Stimulated activated CD8-positive, alpha-beta memory T cell treated with anti-CD3 and anti-CD28 coated beads, Interleukin-4, amount 100 ng/mL, for 48 hours (primary cell): ENCODE results near the gene RTL10.

Source experiments
- DNase-seq: peaks from one replicate; pipeline ENCODE4 v3.0.0-alpha.2; 2020

RTL10 gene, protein sequence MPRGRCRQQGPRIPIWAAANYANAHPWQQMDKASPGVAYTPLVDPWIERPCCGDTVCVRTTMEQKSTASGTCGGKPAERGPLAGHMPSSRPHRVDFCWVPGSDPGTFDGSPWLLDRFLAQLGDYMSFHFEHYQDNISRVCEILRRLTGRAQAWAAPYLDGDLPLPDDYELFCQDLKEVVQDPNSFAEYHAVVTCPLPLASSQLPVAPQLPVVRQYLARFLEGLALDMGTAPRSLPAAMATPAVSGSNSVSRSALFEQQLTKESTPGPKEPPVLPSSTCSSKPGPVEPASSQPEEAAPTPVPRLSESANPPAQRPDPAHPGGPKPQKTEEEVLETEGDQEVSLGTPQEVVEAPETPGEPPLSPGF

GRCh38 chr22:19854778-19855503 lies at the start of gene RTL10, which contains the start of gene GNB1L:
TSS of gene RTL10 (minus strand) at chr22:19854874. CDS start at chr22:19852261, 2,613 bp downstream.
TSS of gene GNB1L (minus strand) at chr22:19854874. CDS start at chr22:19821355, 33,519 bp downstream.
- peak; percentile 96 for DNase-seq

DNA sequence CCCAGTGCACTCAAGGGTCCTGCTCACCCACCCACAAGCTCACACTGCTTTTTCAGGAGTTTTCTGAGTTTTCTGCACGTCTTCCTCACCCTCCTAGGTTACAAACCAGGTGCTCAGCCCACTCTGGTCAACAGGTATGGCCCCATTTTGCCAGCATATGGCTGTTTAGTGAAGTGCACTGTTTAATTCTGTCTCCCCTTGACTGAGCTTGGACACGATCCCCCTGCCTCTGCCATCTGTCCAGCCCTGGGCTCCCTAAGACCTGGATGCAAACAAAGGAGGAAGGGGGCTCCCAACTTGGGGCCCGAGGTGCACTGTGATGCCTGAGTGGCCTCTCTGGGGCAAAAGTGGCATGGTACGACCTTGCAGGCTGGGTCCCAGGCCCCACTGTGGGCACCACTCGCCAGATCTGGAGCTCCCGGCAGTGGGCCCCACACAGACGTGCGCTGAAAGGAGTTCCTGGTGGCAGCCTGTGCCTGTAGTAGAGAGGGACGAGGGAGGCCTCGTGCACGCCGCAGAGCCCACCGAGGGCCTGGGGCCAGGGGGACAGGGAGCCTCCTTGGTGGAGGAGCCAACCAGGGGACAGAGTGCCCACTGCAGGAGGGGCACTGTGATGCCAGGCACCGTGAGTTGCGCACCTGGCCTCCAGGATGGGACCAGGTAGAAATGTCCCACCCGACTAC lies 49.6 kb upstream of the RTL10 start:
- no peak for DNase-seq

DNA sequence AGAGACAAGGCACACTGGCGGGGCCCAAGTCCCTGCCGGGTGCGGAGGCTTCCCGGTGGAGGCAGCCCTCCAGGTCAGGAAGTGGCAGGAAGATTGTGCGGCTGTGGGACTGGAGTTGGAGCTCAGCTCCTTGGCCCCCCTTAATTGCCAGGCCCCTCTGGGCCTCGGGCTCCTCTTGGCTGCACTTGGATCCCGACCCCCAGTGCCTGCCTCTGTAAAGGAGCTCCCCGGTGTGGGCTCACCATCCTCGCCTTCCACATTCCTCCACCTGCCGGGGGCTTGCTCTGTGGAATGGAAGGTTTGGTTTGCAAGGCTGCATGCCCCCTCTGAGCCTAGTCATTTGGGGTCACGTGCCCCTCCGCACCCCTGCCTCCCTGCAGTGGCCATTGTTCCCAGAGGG lies 48.8 kb upstream of the RTL10 start:
- DNase-seq = no peak

DNA sequence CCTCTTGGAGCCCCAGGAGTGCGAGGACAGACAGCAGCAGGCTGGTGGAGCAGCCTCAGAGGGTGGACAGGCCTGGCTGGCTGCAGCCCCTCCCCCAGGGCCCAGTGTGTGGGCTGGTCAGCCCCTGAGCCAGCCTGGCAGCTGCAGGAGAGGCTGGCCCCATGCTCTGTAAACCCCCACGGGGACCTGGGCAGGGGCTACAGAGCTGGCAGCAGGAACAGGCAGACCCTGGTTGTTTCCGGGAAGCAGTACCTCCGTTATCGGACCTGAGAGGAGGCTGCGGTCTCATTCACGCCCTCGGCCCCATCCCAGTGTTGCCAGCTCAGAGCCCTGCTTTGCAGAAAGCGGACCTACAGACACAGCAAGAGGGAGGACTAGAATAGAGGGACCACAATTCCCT lies 48.4 kb upstream of the RTL10 start:
- no peak for DNase-seq

DNA sequence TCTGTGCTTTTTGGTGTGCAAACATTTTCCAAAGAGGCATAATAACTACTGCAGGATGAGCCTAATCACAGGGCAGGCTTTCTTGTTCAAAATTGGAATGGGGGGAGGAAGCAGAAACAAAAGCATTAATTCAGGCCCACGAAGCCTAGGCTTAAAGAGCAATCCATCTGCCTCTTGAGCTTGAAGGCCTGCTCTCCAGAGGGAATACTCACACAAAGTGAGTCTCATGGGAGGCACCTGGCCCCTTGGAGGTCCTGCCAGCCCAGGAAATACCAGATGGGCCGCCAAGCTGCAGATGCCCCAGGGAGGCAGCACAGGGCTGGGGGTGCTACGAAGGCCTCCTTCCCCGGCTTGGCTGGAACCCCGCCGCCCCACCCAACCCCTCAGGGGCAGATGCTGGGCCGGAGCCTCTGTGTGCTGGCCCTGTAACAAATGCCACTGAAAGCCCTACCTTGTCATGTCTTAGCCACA lies 47.6 kb upstream of the RTL10 start:
- no peak for DNase-seq

DNA sequence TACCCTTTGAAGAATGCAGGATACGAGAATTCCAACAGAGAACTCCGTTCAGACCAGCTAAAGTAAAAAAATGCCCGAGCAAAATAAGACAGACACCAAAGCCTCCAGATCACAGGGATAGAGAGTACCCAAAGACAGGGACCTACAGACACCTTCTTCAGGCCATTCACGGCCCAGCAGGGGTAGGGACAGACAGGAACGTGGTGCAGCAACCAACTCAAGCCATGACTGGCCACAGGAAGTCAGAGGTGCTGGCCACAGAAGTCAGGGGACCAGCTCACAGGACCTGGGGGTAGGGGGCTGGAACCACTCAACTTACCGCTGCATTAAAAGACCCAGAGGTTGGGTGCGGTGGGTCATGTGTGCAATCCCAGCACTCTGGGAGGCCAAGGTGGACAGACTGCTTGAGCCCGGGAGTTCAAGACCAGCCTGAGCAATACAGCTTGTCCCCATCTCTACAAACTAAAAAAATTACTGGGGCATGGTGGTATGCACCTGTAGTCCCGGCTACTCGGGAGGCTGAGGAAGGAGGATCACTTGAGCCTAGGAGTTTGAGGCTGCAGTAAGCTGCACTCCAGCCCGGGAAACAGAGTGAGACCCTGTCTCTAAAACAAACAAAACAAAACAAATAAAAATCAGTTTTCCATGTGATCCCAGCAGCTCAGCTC lies 47.0 kb upstream of the RTL10 start:
- DNase-seq = no peak

DNA sequence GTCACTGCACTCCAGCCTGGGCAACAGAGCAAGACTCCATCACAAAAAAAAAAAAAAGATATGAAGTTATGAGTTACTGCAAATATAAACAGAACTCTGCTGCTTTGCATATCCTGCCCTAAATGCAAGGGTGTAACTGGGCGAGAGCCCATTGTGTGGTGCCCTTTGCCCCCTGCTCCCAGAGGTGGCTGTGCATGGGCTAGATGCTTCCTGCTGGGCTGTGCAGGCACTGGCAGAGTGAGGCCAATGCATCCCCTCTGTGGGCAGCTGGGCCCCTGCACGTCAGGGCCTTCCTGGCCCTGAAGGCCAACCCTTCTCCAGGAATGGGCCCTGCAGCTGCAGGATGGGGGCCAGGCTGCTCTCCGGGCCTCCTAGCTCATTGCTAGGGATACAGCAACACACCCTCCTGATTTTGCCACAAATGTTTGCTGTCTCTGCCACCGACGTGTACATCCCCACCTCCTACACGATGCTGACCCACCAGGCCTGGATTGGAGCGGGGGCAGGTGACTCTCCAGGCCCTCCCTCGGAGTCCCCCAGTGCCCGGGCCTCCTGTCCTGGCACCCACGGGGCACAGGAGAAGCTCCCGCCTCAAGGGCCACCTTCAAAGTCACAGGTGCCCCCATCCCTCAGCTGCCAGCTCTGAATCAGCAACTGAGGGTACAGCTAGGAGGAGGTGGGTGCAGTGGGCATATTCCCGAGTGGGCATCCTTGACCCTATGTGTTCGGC lies 46.2 kb upstream of the RTL10 start:
- DNase-seq = no peak

DNA sequence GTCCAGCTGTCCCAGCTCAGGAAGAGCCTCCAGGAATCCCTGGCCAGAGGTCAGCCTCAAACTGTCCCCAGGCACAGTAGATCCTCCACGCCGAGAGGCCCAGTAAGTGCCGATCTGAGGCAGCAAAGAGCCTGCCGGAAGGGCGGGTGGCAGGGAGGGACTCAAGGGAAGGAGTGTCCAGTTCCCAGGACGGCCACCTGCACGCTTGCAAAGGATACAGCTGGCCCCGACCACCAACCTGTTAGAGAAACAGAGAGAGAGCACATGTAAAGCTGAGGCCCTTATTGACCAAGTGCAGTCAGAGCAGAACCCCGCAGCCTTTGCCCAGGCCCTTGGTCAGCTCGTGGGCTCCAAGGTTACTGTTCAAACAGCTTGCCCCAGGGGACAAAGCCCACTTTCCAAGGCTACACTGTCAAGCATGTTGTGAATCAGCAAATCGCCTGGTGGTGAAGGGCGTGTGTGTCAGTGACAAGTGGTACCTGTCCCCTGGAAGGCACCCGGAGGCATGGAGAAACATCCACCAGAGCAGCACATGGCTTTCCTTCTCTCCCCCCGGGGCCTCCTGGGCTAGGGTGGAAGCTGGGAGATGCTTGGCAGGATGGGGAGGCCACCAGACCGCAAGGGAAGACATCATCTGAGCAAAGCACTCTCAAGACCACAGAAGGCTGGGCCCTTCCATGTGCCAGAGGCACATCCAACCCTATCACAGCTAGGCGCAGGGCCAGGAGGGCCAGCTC lies 44.3 kb upstream of the RTL10 start:
- DNase-seq = no peak

DNA sequence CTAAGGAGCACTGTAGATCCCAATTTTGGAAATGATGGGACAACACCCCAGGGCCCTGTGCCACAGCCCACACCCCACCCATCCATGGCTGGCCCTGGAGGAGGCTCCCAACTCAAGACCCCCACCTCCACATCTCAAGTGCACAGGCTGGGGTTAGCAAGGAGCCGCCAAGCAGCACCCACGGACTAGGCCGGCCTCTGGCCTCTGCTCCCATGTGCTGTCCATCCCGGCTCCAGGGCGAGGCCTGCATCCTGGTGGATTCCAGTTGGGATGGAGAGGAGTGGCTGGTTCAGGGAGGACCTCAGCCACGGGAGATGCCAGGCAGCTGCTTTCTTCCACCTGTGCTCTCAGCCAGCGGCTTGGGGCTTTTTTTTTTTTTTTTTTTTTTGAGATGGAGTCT lies 43.5 kb upstream of the RTL10 start:
- no peak for DNase-seq

GRCh38 chr22:19897726-19898125 lies 43.1 kb upstream of the RTL10 start:
- no peak for DNase-seq

- no peak for DNase-seq
These were observed 42.1 kb upstream of the RTL10 start for GRCh38 chr22:19896665-19897355.

DNA sequence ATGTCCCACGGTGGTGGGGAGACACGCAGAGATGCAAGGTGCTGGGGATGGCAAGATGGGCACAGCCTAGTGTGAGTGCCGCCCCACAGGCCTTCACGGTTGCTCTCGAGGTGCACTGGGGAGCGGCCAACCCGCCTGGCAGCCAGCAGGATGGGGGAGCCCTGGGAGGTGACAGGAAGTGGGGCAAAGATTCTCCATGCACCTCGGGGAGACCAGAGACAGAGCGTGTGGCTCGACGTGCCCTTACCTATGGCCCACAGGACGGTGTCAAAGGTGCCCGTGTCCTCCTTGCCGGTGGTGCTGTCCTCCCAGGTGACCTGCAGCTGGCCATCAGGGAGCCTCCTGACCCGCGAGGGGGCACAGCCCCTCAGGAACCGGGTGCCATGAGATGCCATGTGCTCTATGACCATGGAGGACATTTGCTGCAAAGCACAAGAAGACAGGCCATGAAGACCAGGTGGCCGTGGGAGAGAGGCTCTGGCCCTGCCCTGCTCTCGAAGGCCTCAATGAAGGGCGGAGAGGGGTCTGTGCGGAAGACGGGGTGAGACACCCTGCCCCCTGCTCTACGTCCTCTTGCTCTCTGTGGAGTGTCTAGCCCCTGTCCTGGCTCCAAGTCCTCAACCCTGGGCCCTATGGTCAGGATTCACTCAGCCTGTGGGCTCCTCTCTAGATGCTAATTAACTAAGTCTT lies 40.6 kb upstream of the RTL10 start:
- DNase-seq = no peak

DNA sequence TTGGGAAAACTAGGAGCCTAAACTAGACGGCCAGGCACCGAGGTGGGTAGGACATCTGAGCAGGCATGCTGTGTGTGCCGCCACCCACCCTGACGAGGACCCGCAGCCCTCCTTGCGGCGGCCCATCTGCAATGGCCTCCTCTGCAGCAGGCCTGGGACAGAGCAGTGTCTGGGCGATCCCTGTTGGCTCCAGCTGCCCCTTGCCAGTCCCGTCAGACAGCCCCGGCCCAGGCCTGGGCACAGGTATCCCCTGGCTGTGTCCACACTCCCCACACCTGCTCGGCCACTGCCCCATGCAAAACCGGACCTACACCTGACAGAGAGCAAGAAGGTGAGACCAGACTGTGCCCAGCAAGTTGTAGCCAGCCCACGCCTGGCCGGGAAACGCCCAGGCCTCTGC lies 38.7 kb upstream of the RTL10 start:
- no peak for DNase-seq

GRCh38 chr22:19892925-19893324 lies 38.3 kb upstream of the RTL10 start:
- no peak for DNase-seq

DNA sequence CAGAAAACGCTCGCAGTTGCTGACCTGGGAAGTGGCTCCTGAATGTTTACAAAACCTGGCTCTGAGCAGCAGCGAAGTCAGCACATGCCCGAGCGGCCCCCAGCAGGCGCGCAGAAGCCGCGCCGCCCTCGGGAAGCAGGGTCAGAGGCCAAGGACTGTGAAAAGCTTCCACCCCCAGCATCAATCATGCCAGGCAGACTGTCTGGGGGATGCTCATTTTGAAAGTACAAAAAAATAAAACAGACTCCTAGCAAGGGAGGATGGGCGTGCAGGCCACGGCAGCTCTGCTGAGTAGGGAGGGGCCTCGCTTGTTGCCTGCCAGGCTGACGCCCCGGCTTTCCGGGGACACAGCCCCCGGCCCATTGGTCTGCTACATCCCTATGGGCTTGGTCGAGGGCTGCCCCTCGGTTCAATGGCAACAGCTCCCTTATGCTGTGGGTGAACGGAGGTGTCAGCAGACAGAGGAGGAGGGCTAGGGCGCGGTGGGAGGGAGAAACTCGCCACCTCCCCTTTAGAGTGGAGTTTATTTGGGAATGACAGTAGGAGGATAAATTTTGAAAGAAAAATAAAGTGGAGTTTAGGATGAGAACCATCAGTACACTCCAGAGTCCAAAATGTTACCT lies 37.7 kb upstream of the RTL10 start:
- peak; percentile 74 for DNase-seq

DNA sequence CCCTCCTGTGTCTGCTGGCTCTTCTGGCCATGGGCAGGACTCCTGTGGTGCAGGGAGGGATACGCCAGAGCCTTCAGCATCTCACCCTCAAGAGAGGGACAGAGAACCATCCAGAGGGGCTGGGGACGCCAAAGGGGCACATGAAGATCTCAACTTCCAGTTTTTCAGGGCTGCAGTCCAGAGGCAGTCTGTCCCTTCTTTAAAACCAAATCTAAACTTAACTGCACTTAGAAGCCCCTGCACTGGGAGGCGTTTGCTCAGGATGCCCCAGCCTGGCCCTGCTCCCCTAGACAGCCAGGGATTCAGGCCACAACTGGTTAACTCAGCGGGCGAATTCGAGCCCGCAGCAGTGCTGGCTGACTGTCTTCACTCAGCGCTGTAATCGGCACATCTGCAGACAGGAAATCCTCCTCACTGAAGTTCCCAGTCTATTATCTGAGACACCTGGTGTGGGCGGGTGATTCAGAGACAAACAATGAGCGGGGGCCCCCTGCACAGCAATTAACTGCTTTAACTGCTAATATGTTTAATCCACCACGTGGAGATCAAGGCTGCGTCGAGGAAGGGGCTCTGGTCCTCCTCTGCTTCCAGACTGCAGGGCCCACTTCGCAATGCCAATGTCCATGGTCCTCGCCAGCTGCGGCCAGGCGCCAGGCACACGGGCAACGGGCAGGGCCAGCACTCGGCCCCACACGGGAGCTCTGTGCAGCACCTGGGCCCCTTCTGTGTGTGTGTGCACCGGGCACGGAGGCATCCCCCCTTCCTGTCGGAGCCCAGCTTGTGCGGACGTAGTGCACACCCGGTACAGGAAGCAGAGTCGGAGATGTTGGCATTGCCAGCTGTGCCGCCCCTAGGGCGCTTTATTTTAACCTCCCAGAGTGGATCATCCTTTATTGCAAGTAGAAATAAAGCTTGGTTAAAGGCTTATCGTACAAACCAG lies 36.9 kb upstream of the RTL10 start:
- DNase-seq = peak; percentile 84

DNA sequence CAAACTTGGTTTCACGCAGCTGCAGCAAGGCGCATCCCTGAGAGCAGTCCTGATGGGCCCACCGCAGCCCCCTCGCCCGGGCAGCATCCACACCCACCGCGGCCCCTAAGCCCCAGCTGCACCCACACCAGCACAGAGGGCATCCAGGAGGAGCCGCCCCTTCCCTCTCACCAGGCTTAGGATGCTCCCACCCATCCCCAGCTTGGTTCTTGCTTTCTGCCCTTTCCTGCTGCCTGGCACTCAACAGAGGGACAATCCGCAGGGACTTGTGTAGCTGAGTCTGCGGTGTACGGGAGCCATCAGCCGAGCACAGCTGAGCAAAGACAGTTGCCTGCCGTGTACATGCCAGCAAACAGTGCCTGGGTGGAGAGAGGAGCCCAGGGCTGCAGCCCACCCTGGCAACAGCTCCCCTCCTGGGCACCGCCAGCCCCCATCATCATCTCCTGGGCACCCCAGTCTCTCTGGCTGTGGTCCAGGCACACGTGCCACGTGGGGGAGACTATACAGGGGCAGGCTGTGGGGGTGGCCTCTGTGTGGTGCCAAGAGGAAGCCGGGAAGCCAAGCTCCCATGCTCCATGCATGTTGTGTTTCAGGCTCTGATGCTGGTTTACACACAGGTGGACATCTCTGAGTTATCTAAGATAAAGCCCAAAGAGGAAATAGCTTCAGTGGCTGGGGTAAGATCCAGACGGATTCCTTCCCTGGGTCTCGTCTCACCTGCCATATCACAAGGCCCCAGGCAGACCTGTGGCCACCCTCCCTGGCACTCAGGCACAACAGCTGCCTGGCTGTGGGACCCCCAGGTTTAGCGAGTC lies 36.0 kb upstream of the RTL10 start:
- DNase-seq = no peak

GRCh38 chr22:19889951-19890350 lies 35.3 kb upstream of the RTL10 start:
- peak; percentile 49 for DNase-seq
